ENCODE measurements around the gene MAST4. TPM values are rescaled to one million over a fixed set of nuclear protein-coding genes. Genes with fewer than 3 reads are reported as not detected.
A peak's percentile ranks its signal among the peaks of the same experiment; 100 is the strongest.

Gene MAST4
- total RNA-seq, 1 donor from 2014 or later: 19.1 TPM

GRCh38 chr5:66757219-66757833, 161.1 kb downstream of the MAST4 start:
- DNase-seq (ENCODE audit: low read depth): peak; percentile 21

DNA sequence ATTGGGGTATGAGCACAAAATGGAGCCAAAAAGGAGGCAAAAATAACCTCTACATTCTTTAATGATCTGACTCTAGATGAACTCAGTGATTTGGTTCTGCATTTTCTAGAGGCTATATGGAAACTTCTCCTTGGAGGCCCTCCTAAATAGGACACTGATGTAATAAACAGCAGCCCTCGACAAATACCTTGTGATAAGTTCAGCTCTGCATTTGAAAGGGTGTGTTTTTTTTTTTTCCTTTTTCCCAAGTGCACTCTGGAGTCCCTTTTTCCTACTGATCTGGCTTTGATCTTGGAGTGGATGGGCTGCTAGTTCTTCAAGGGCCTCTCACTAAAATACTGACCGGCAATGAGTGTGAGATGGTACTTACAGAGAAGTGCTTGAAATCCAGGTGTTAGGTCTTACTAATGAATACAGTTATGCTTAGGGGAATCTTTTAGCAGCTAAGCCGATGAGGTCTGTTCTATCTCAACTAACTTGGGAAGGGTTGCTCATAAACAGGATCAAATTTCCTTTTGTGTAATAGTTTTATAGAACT, 161.7 kb downstream of the MAST4 start:
- DNase-seq (ENCODE audit: low read depth): no peak
- Histone ChIP-seq H3K4me3 (ENCODE audit: low read depth, low read length) (no peak overlapping the region), H3K27me3 (ENCODE audit: control insufficient read depth, insufficient read depth, low read length) (no peaks in the 10 kb centered on the region), H3K36me3 (ENCODE audit: control insufficient read depth, insufficient read depth, low read length) (no peaks in the 10 kb centered on the region)
- TF ChIP-seq CTCF (IDR thresholded peaks at IDR 0.05; ENCODE audit: insufficient read depth, low read length, poor library complexity, severe bottlenecking): no peak

More at GRCh38 chr5:66757219-66757833, 161.1 kb downstream of the MAST4 start:
- no peak overlapping the region for H3K4me3 ChIP-seq (ENCODE audit: low read depth, low read length)
- TF ChIP-seq CTCF (IDR thresholded peaks at IDR 0.05; ENCODE audit: insufficient read depth, low read length, poor library complexity, severe bottlenecking): peak; percentile 34
- no peaks in the 10 kb centered on the region for H3K36me3 ChIP-seq (ENCODE audit: control insufficient read depth, insufficient read depth, low read length)
- H3K27me3 ChIP-seq (ENCODE audit: control insufficient read depth, insufficient read depth, low read length): no peaks in the 10 kb centered on the region

DNA sequence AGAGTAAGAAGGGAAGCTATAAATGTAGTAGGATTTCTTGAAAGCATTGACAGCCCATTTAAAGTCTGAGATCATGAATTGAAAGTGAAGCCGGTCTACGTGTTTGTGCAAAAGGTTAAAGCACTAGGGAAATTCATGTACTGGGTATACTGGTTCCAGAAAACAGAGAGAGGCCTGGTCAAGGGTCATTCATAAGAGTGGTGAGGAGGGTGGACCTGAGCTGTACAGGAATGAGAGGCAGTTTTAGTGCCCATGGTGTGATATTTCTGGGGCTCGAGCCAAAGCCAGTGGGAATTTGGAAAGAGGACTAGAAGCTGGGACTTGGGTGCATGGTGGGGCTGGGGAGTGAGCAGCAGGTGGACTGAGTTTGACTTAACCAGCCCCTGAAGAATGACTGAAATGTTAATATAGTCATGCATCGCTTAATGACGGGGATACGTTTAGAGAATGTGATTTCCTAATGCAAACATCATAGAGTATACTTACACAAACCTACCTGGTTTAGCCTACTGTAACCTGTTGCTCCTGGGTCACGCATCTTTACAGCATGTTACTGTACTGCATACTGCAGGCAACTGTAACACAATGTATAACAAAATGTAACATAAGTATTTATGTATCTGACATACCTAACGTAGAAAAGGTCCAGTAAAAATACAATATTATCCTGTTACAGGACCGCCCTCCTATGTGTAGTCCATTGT, 173.0 kb downstream of the MAST4 start:
- H3K4me3 ChIP-seq (ENCODE audit: low read depth, low read length): no peak overlapping the region
- no peaks in the 10 kb centered on the region for H3K27me3 ChIP-seq (ENCODE audit: control insufficient read depth, insufficient read depth, low read length)
- no peak for DNase-seq (ENCODE audit: low read depth)
- H3K36me3 ChIP-seq (ENCODE audit: control insufficient read depth, insufficient read depth, low read length): no peaks in the 10 kb centered on the region
- no peak for TF ChIP-seq CTCF (IDR thresholded peaks at IDR 0.05; ENCODE audit: insufficient read depth, low read length, poor library complexity, severe bottlenecking)

DNA sequence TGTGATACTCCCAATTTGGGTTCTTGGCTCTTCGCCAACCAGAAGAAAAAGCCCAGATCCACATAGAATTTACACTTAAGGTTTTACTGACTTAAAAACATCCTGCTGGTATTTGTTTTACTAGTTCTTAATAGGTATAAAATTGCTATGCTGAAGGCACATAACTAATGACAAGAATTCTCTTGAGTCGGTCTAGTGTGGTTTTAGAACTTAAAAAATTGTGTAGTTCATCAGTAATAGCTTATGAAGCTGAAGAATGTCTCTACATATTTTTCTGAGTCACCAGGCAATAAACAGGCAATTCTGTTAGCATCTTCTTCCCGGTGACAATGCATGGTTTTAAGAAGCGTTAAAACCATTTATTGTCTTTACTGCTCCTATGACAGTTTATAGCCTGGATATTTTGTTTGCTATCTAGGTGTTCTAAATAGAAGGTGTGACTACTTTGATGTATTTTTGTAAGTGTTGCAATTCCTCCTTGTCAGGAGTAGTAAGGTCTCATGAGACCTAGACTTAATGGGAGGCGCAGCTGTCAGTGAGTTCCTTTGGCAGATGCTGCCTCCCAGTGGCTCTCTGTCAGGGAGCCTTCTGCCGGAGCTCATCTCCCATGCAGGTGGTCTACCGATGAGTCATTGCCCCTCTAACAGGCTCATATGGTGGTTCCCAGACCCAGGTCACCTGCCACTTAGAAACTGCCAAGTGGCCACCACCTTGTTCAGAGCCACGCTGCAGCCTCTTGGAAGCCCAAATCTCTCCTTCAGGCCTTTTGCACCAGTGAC, 173.8 kb downstream of the MAST4 start:
- H3K4me3 ChIP-seq (ENCODE audit: low read depth, low read length): no peak overlapping the region
- no peak for DNase-seq (ENCODE audit: low read depth)
- peak; percentile 20 for TF ChIP-seq CTCF (IDR thresholded peaks at IDR 0.05; ENCODE audit: insufficient read depth, low read length, poor library complexity, severe bottlenecking)
- no peaks in the 10 kb centered on the region for H3K36me3 ChIP-seq (ENCODE audit: control insufficient read depth, insufficient read depth, low read length)
- H3K27me3 ChIP-seq (ENCODE audit: control insufficient read depth, insufficient read depth, low read length): no peaks in the 10 kb centered on the region

- no peaks in the 10 kb centered on the region for H3K36me3 ChIP-seq (ENCODE audit: control insufficient read depth, insufficient read depth, low read length)
- TF ChIP-seq CTCF (IDR thresholded peaks at IDR 0.05; ENCODE audit: insufficient read depth, low read length, poor library complexity, severe bottlenecking): no peak
- H3K4me3 ChIP-seq (ENCODE audit: low read depth, low read length): no peak overlapping the region
- H3K27me3 ChIP-seq (ENCODE audit: control insufficient read depth, insufficient read depth, low read length): no peaks in the 10 kb centered on the region
- no peak for DNase-seq (ENCODE audit: low read depth)
Observed at GRCh38 chr5:66777868-66778267, 181.7 kb downstream of the MAST4 start.

All from kidney epithelial cell (primary cell).